Gastrocnemius medialis (tissue), 4 donors: ENCODE data around the gene SYT15.
"Not testable (repeated sequence)": the region's sequence is repeated elsewhere in the genome, so short reads cannot be mapped to it uniquely, and the experiment has no call there.

Experiments
- CTCF ChIP-seq, 5 experiments: fragments of 450-650 bp in 3 of 5; fragments of 200-600 bp in 2 of 5; sonication (generic) in 2 of 5; IDR thresholded peaks in 4 of 5; conservative IDR thresholded peaks in 1 of 5; 1 replicate in 4 of 5; 2 replicates in 1 of 5; pipeline ENCODE4 v1.5.1; 2016 to 2019; ENCODE audit warnings: antibody characterized with exemption in 5 of 5, mild to moderate bottlenecking in 3 of 5, moderate library complexity in 3 of 5
- POLR2A ChIP-seq, 2 donors: fragments of 450-650 bp; IDR thresholded peaks; one replicate each; pipeline ENCODE4 v1.6.1; 2017; ENCODE audit warnings: antibody characterized with exemption in 2 of 2, mild to moderate bottlenecking in 2 of 2, moderate library complexity in 2 of 2

GRCh38 chr10:46588221-46588620, 9.3 kb downstream of the SYT15 start:
- not testable (repeated sequence) for TF ChIP-seq CTCF (IDR thresholded peaks at IDR 0.05 in 4 of 5, conservative IDR thresholded peaks at IDR 0.05 in 1 of 5); POLR2A (IDR thresholded peaks at IDR 0.05)
